GM21515 (cell line): Measurements from ENCODE around the gene CREB3L2.
"Not testable (repeated sequence)": the region's sequence is repeated elsewhere in the genome, so short reads cannot be mapped to it uniquely, and the experiment has no call there.

Experiments used
- ATAC-seq: cut with Tn5 transposase; IDR thresholded peaks from one replicate; pipeline ENCODE4 v1.9.1; 2021; ENCODE audit not compliant: unreplicated experiment

CREB3L2 gene

GRCh38 chr7:137989590-137989989 lies 12.3 kb downstream of the CREB3L2 start:
- ATAC-seq: no peak

GRCh38 chr7:137989094-137989493 lies 12.8 kb downstream of the CREB3L2 start:
- ATAC-seq: no peak

- ATAC-seq: peak; percentile 62
These were observed 13.9 kb downstream of the CREB3L2 start for GRCh38 chr7:137987968-137988367.

- ATAC-seq: no peak
These were observed 14.3 kb downstream of the CREB3L2 start for GRCh38 chr7:137987563-137987962.

GRCh38 chr7:137987018-137987349 lies 14.9 kb downstream of the CREB3L2 start:
- no peak for ATAC-seq

- no peak for ATAC-seq
These were observed 15.5 kb downstream of the CREB3L2 start for GRCh38 chr7:137986252-137987017.

- ATAC-seq: peak; percentile 37
These were observed 16.0 kb downstream of the CREB3L2 start for GRCh38 chr7:137985897-137986251.

- peak; percentile 54 for ATAC-seq
These were observed 16.5 kb downstream of the CREB3L2 start for GRCh38 chr7:137985253-137985896.

GRCh38 chr7:137984181-137985041 lies 17.5 kb downstream of the CREB3L2 start:
- no peak for ATAC-seq

GRCh38 chr7:137983323-137984008 lies 18.4 kb downstream of the CREB3L2 start:
- ATAC-seq: no peak

GRCh38 chr7:137982394-137982793 lies 19.5 kb downstream of the CREB3L2 start:
- not testable (repeated sequence) for ATAC-seq

GRCh38 chr7:137981668-137982067 lies 20.2 kb downstream of the CREB3L2 start:
- peak; percentile 60 for ATAC-seq

GRCh38 chr7:137981175-137981574 lies 20.7 kb downstream of the CREB3L2 start:
- ATAC-seq: no peak

GRCh38 chr7:137980308-137980707 lies 21.6 kb downstream of the CREB3L2 start:
- ATAC-seq: no peak

- no peak for ATAC-seq
These were observed 23.2 kb downstream of the CREB3L2 start for GRCh38 chr7:137978464-137979237.

- ATAC-seq: no peak
These were observed 24.7 kb downstream of the CREB3L2 start for GRCh38 chr7:137977173-137977572.

GRCh38 chr7:137976696-137977095 lies 25.2 kb downstream of the CREB3L2 start:
- no peak for ATAC-seq

- ATAC-seq: no peak
These were observed 25.7 kb downstream of the CREB3L2 start for GRCh38 chr7:137976232-137976631.

GRCh38 chr7:137975768-137976167 lies 26.1 kb downstream of the CREB3L2 start:
- ATAC-seq: no peak

GRCh38 chr7:137975221-137975620 lies 26.7 kb downstream of the CREB3L2 start:
- ATAC-seq: peak; percentile 82
